ENCODE measurements around the gene CHEK2. TPM values are rescaled to one million over a fixed set of nuclear protein-coding genes. Genes with fewer than 3 reads are reported as not detected.

The CHEK2 gene
- total RNA-seq, 1 donor from 2014 or later: 33.7 TPM

GRCh38 chr22:28736301-28737155 is 5.1 kb downstream of the CHEK2 start:
- Mint-ChIP-seq H3K27me3 (ENCODE audit: low read depth) (no peaks in the 10 kb centered on the region), H3K4me1 (ENCODE audit: low read depth) (peaks cover 20% of the 10 kb centered on the region), H3K4me3 (ENCODE audit: low read depth) (no peak overlapping the region), H3K9me3 (no peaks in the 10 kb centered on the region), H3K36me3 (ENCODE audit: low read depth) (peaks cover 38% of the 10 kb centered on the region), H3K27ac (no peak overlapping the region)
- intact Hi-C loops (cut with micrococcal nuclease): no loop called here
- no peak for DNase-seq (ENCODE audit: low spot score)

GRCh38 chr22:28734393-28734792 is 7.2 kb downstream of the CHEK2 start:
- H3K27me3 Mint-ChIP-seq (ENCODE audit: low read depth): no peaks in the 10 kb centered on the region

GRCh38 chr22:28730179-28730578 is 11.4 kb downstream of the CHEK2 start:
- intact Hi-C loops (cut with micrococcal nuclease): no loop called here
- H3K4me1 Mint-ChIP-seq (ENCODE audit: low read depth): no peaks in the 10 kb centered on the region
- DNase-seq (ENCODE audit: low spot score): no peak
- H3K4me3 Mint-ChIP-seq (ENCODE audit: low read depth): no peak overlapping the region
- peaks cover 42% of the 10 kb centered on the region for H3K36me3 Mint-ChIP-seq (ENCODE audit: low read depth)
- H3K9me3 Mint-ChIP-seq: no peaks in the 10 kb centered on the region
- no peak overlapping the region for H3K27ac Mint-ChIP-seq
- H3K27me3 Mint-ChIP-seq (ENCODE audit: low read depth): no peaks in the 10 kb centered on the region

More at GRCh38 chr22:28734393-28734792, 7.2 kb downstream of the CHEK2 start:
- no peak for DNase-seq (ENCODE audit: low spot score)
- Mint-ChIP-seq H3K4me3 (ENCODE audit: low read depth) (no peak overlapping the region), H3K4me1 (ENCODE audit: low read depth) (peaks cover 8% of the 10 kb centered on the region), H3K9me3 (no peaks in the 10 kb centered on the region), H3K36me3 (ENCODE audit: low read depth) (peaks cover 39% of the 10 kb centered on the region), H3K27ac (no peak overlapping the region)
- intact Hi-C loops (cut with micrococcal nuclease): no loop called here

- Mint-ChIP-seq H3K4me3 (ENCODE audit: low read depth) (no peak overlapping the region), H3K4me1 (ENCODE audit: low read depth) (no peaks in the 10 kb centered on the region), H3K36me3 (ENCODE audit: low read depth) (peaks cover 45% of the 10 kb centered on the region), H3K9me3 (no peaks in the 10 kb centered on the region), H3K27me3 (ENCODE audit: low read depth) (no peaks in the 10 kb centered on the region), H3K27ac (no peak overlapping the region)
- intact Hi-C loops (cut with micrococcal nuclease): no loop called here
- DNase-seq (ENCODE audit: low spot score): no peak
Observed at GRCh38 chr22:28728621-28729313, 12.9 kb downstream of the CHEK2 start.

GRCh38 chr22:28728002-28728401 is 13.6 kb downstream of the CHEK2 start:
- H3K4me3 Mint-ChIP-seq (ENCODE audit: low read depth): no peak overlapping the region
- no peaks in the 10 kb centered on the region for H3K27me3 Mint-ChIP-seq (ENCODE audit: low read depth)
- H3K9me3 Mint-ChIP-seq: no peaks in the 10 kb centered on the region
- H3K4me1 Mint-ChIP-seq (ENCODE audit: low read depth): no peaks in the 10 kb centered on the region
- DNase-seq (ENCODE audit: low spot score): no peak
- peaks cover 46% of the 10 kb centered on the region for H3K36me3 Mint-ChIP-seq (ENCODE audit: low read depth)
- H3K27ac Mint-ChIP-seq: no peak overlapping the region
- intact Hi-C loops (cut with micrococcal nuclease): no loop called here

GRCh38 chr22:28718044-28718443 is 23.6 kb downstream of the CHEK2 start:
- DNase-seq (ENCODE audit: low spot score): no peak
- intact Hi-C loops (cut with micrococcal nuclease): no loop called here
- Mint-ChIP-seq H3K27me3 (ENCODE audit: low read depth) (no peaks in the 10 kb centered on the region), H3K9me3 (peaks cover 6% of the 10 kb centered on the region), H3K4me1 (ENCODE audit: low read depth) (peaks cover 16% of the 10 kb centered on the region), H3K4me3 (ENCODE audit: low read depth) (no peak overlapping the region), H3K36me3 (ENCODE audit: low read depth) (peaks cover 42% of the 10 kb centered on the region), H3K27ac (no peak overlapping the region)

GRCh38 chr22:28716686-28717085 is 24.9 kb downstream of the CHEK2 start:
- peaks cover 49% of the 10 kb centered on the region for H3K36me3 Mint-ChIP-seq (ENCODE audit: low read depth)
- H3K27ac Mint-ChIP-seq: no peak overlapping the region
- intact Hi-C loops (cut with micrococcal nuclease): no loop called here
- H3K4me3 Mint-ChIP-seq (ENCODE audit: low read depth): no peak overlapping the region
- peaks cover 6% of the 10 kb centered on the region for H3K9me3 Mint-ChIP-seq
- no peaks in the 10 kb centered on the region for H3K27me3 Mint-ChIP-seq (ENCODE audit: low read depth)
- no peak for DNase-seq (ENCODE audit: low spot score)
- H3K4me1 Mint-ChIP-seq (ENCODE audit: low read depth): peaks cover 18% of the 10 kb centered on the region

GRCh38 chr22:28715611-28716010 is 26.0 kb downstream of the CHEK2 start:
- no peak for DNase-seq (ENCODE audit: low spot score)
- Mint-ChIP-seq H3K4me3 (ENCODE audit: low read depth) (no peak overlapping the region), H3K4me1 (ENCODE audit: low read depth) (peaks cover 20% of the 10 kb centered on the region), H3K27ac (no peak overlapping the region), H3K9me3 (peaks cover 6% of the 10 kb centered on the region), H3K27me3 (ENCODE audit: low read depth) (no peaks in the 10 kb centered on the region), H3K36me3 (ENCODE audit: low read depth) (peaks cover 57% of the 10 kb centered on the region)
- intact Hi-C loops (cut with micrococcal nuclease): no loop called here

- Mint-ChIP-seq H3K27me3 (ENCODE audit: low read depth) (no peaks in the 10 kb centered on the region), H3K27ac (no peak overlapping the region), H3K4me1 (ENCODE audit: low read depth) (peaks cover 20% of the 10 kb centered on the region), H3K4me3 (ENCODE audit: low read depth) (no peak overlapping the region), H3K9me3 (peaks cover 6% of the 10 kb centered on the region), H3K36me3 (ENCODE audit: low read depth) (peaks cover 55% of the 10 kb centered on the region)
- no peak for DNase-seq (ENCODE audit: low spot score)
- intact Hi-C loops (cut with micrococcal nuclease): no loop called here
Observed at GRCh38 chr22:28714043-28714628, 27.5 kb downstream of the CHEK2 start.

- intact Hi-C loops (cut with micrococcal nuclease): no loop called here
- peaks cover 55% of the 10 kb centered on the region for H3K36me3 Mint-ChIP-seq (ENCODE audit: low read depth)
Observed at GRCh38 chr22:28711820-28712777, 29.5 kb downstream of the CHEK2 start.

GRCh38 chr22:28711341-28711740 is 30.3 kb downstream of the CHEK2 start:
- DNase-seq (ENCODE audit: low spot score): no peak
- no peaks in the 10 kb centered on the region for H3K27me3 Mint-ChIP-seq (ENCODE audit: low read depth)
- no peaks in the 10 kb centered on the region for H3K9me3 Mint-ChIP-seq
- H3K4me3 Mint-ChIP-seq (ENCODE audit: low read depth): no peak overlapping the region
- peaks cover 53% of the 10 kb centered on the region for H3K36me3 Mint-ChIP-seq (ENCODE audit: low read depth)
- intact Hi-C loops (cut with micrococcal nuclease): no loop called here
- H3K4me1 Mint-ChIP-seq (ENCODE audit: low read depth): peaks cover 16% of the 10 kb centered on the region
- H3K27ac Mint-ChIP-seq: no peak overlapping the region

More at GRCh38 chr22:28711820-28712777, 29.5 kb downstream of the CHEK2 start:
- Mint-ChIP-seq H3K9me3 (no peaks in the 10 kb centered on the region), H3K4me1 (ENCODE audit: low read depth) (peaks cover 16% of the 10 kb centered on the region), H3K27me3 (ENCODE audit: low read depth) (no peaks in the 10 kb centered on the region), H3K4me3 (ENCODE audit: low read depth) (no peak overlapping the region), H3K27ac (no peak overlapping the region)
- DNase-seq (ENCODE audit: low spot score): no peak

- no peak for DNase-seq (ENCODE audit: low spot score)
- Mint-ChIP-seq H3K4me3 (ENCODE audit: low read depth) (no peak overlapping the region), H3K27ac (no peak overlapping the region), H3K4me1 (ENCODE audit: low read depth) (peaks cover 16% of the 10 kb centered on the region), H3K9me3 (no peaks in the 10 kb centered on the region), H3K36me3 (ENCODE audit: low read depth) (peaks cover 57% of the 10 kb centered on the region), H3K27me3 (ENCODE audit: low read depth) (no peaks in the 10 kb centered on the region)
- intact Hi-C loops (cut with micrococcal nuclease): no loop called here
Observed at GRCh38 chr22:28710576-28711191, 30.9 kb downstream of the CHEK2 start.

Data from activated T-helper 2 cell treated with anti-CD3 and anti-CD28 coated beads, Interferon-gamma antibody, Interleukin-2, Interleukin-4, amounts not matched to agents 10 μg/mL and 5 μg/mL and 100 μg/mL, durations not matched to agents 14 hours and 24 hours and 36 hours (primary cell).